ENCODE measurements around the gene CXCR1.
"Not testable (repeated sequence)": the region's sequence is repeated elsewhere in the genome, so short reads cannot be mapped to it uniquely, and the experiment has no call there.

Gene CXCR1

GRCh38 chr2:218180467-218181114 is 13.8 kb upstream of the CXCR1 start:
- ATAC-seq (replicated peaks) (no peak), DNase-seq (no peak)
- H3K27me3 Mint-ChIP-seq, result peaks cover 18% of the 10 kb centered on the region in 2 donors
- no peak overlapping the region for H3K4me3 Mint-ChIP-seq
- no peaks in the 10 kb centered on the region for H3K9me3 Mint-ChIP-seq
- no peaks in the 10 kb centered on the region for H3K4me1 Mint-ChIP-seq (ENCODE audit: low read depth in 2 of 2)
- no peaks in the 10 kb centered on the region for H3K36me3 Mint-ChIP-seq (ENCODE audit: insufficient read depth)
- H3K27ac Mint-ChIP-seq, result no peak overlapping the region

GRCh38 chr2:218179782-218180181 is 13.0 kb upstream of the CXCR1 start:
- H3K27ac Mint-ChIP-seq, result no peak overlapping the region
- H3K9me3 Mint-ChIP-seq, result no peaks in the 10 kb centered on the region
- no peaks in the 10 kb centered on the region for H3K36me3 Mint-ChIP-seq (ENCODE audit: insufficient read depth)
- no peak for DNase-seq
- no peaks in the 10 kb centered on the region for H3K4me1 Mint-ChIP-seq (ENCODE audit: low read depth in 2 of 2)
- H3K27me3 Mint-ChIP-seq, result peaks cover 18% of the 10 kb centered on the region in 2 donors
- no peak overlapping the region for H3K4me3 Mint-ChIP-seq
- ATAC-seq (replicated peaks), result no peak

GRCh38 chr2:218172845-218173244 is 6.1 kb upstream of the CXCR1 start:
- DNase-seq (no peak), ATAC-seq (replicated peaks) (no peak)
- H3K36me3 Mint-ChIP-seq (ENCODE audit: insufficient read depth), result no peaks in the 10 kb centered on the region
- peaks cover 8 to 10% of the 10 kb centered on the region in 2 donors for H3K4me1 Mint-ChIP-seq (ENCODE audit: low read depth in 2 of 2)
- peak overlapping the region in 1 of 2 donors; percentile 20 for H3K27ac Mint-ChIP-seq
- H3K4me3 Mint-ChIP-seq, result no peak overlapping the region
- peaks cover 17 to 31% of the 10 kb centered on the region in 2 donors for H3K27me3 Mint-ChIP-seq
- no peaks in the 10 kb centered on the region for H3K9me3 Mint-ChIP-seq

- not testable (repeated sequence) for ATAC-seq (replicated peaks); H3K36me3 Mint-ChIP-seq (ENCODE audit: insufficient read depth); H3K4me3 Mint-ChIP-seq; DNase-seq; H3K9me3 Mint-ChIP-seq; H3K27ac Mint-ChIP-seq
- H3K27me3 Mint-ChIP-seq, result peaks cover 13 to 25% of the 10 kb centered on the region in 2 donors
- peaks cover 14 to 19% of the 10 kb centered on the region in 2 donors for H3K4me1 Mint-ChIP-seq (ENCODE audit: low read depth in 2 of 2)
These were observed 5.0 kb upstream of the CXCR1 start for GRCh38 chr2:218171744-218172143.

- H3K9me3 Mint-ChIP-seq, result no peaks in the 10 kb centered on the region
- DNase-seq (no peak), ATAC-seq (replicated peaks) (no peak)
- H3K4me1 Mint-ChIP-seq (ENCODE audit: low read depth in 2 of 2), result peaks cover 25% of the 10 kb centered on the region in 2 donors
- no peak overlapping the region for H3K27ac Mint-ChIP-seq
- peaks cover 5% of the 10 kb centered on the region for H3K36me3 Mint-ChIP-seq (ENCODE audit: insufficient read depth)
- H3K27me3 Mint-ChIP-seq, result peaks cover 13 to 25% of the 10 kb centered on the region in 2 donors
- no peak overlapping the region for H3K4me3 Mint-ChIP-seq
These were observed 3.2 kb upstream of the CXCR1 start for GRCh38 chr2:218169757-218170546.

GRCh38 chr2:218168635-218169462 is 2.1 kb upstream of the CXCR1 start:
- ATAC-seq (replicated peaks), result peak; percentile 72
- H3K9me3 Mint-ChIP-seq, result no peaks in the 10 kb centered on the region
- DNase-seq, result peak; percentile 68 to 78 (median 77)
- peaks cover 5% of the 10 kb centered on the region for H3K36me3 Mint-ChIP-seq (ENCODE audit: insufficient read depth)
- H3K4me1 Mint-ChIP-seq (ENCODE audit: low read depth in 2 of 2), result peaks cover 25% of the 10 kb centered on the region in 2 donors
- peak overlapping the region in 1 of 2 donors; percentile 56 for H3K27ac Mint-ChIP-seq
- no peak overlapping the region for H3K4me3 Mint-ChIP-seq
- H3K27me3 Mint-ChIP-seq, result peaks cover 13 to 35% of the 10 kb centered on the region in 2 donors

GRCh38 chr2:218168016-218168415 is 1.3 kb upstream of the CXCR1 start:
- Mint-ChIP-seq H3K27ac (peak overlapping the region in 1 of 2 donors; percentile 88), H3K27me3 (peaks cover 13 to 40% of the 10 kb centered on the region in 2 donors), H3K4me1 (ENCODE audit: low read depth in 2 of 2) (peaks cover 25% of the 10 kb centered on the region in 2 donors), H3K4me3 (no peak overlapping the region), H3K36me3 (ENCODE audit: insufficient read depth) (peaks cover 5% of the 10 kb centered on the region), H3K9me3 (no peaks in the 10 kb centered on the region)
- DNase-seq, result no peak
- ATAC-seq (replicated peaks), result no peak

GRCh38 chr2:218162814-218163213 is 3.9 kb downstream of the CXCR1 start:
- H3K4me1 Mint-ChIP-seq (ENCODE audit: low read depth in 2 of 2), result peaks cover 14 to 17% of the 10 kb centered on the region in 2 donors
- H3K4me3 Mint-ChIP-seq, result no peak overlapping the region
- DNase-seq (no peak), ATAC-seq (replicated peaks) (no peak)
- no peaks in the 10 kb centered on the region for H3K9me3 Mint-ChIP-seq
- H3K36me3 Mint-ChIP-seq (ENCODE audit: insufficient read depth), result peaks cover 5% of the 10 kb centered on the region
- H3K27ac Mint-ChIP-seq, result no peak overlapping the region
- peaks cover 12 to 45% of the 10 kb centered on the region in 2 donors for H3K27me3 Mint-ChIP-seq

- Mint-ChIP-seq H3K4me1 (ENCODE audit: low read depth in 2 of 2) (peaks cover 5 to 11% of the 10 kb centered on the region in 2 donors), H3K27me3 (peaks cover 12 to 45% of the 10 kb centered on the region in 2 donors), H3K4me3 (no peak overlapping the region), H3K36me3 (ENCODE audit: insufficient read depth) (no peaks in the 10 kb centered on the region), H3K9me3 (no peaks in the 10 kb centered on the region), H3K27ac (peak overlapping the region; percentile 14 to 39)
- ATAC-seq (replicated peaks), result no peak
- DNase-seq, result no peak
These were observed 5.1 kb downstream of the CXCR1 start for GRCh38 chr2:218161644-218162043.

GRCh38 chr2:218155953-218156479 is 10.7 kb downstream of the CXCR1 start:
- Mint-ChIP-seq H3K27me3 (peaks cover 12 to 38% of the 10 kb centered on the region in 2 donors), H3K9me3 (no peaks in the 10 kb centered on the region), H3K4me1 (ENCODE audit: low read depth in 2 of 2) (no peaks in the 10 kb centered on the region), H3K36me3 (ENCODE audit: insufficient read depth) (no peaks in the 10 kb centered on the region), H3K4me3 (no peak overlapping the region), H3K27ac (no peak overlapping the region)
- ATAC-seq (replicated peaks), result no peak
- no peak for DNase-seq

GRCh38 chr2:218152777-218153176 is 14.0 kb downstream of the CXCR1 start:
- H3K4me3 Mint-ChIP-seq, result no peak overlapping the region
- H3K27ac Mint-ChIP-seq, result no peak overlapping the region
- peaks cover 23 to 42% of the 10 kb centered on the region in 2 donors for H3K27me3 Mint-ChIP-seq
- no peaks in the 10 kb centered on the region for H3K36me3 Mint-ChIP-seq (ENCODE audit: insufficient read depth)
- H3K9me3 Mint-ChIP-seq, result no peaks in the 10 kb centered on the region
- no peak for DNase-seq
- ATAC-seq (replicated peaks), result no peak
- no peaks in the 10 kb centered on the region for H3K4me1 Mint-ChIP-seq (ENCODE audit: low read depth in 2 of 2)

- ATAC-seq (replicated peaks), result no peak
- Mint-ChIP-seq H3K4me1 (ENCODE audit: low read depth in 2 of 2) (no peaks in the 10 kb centered on the region), H3K27ac (no peak overlapping the region), H3K36me3 (ENCODE audit: insufficient read depth) (no peaks in the 10 kb centered on the region), H3K27me3 (peaks cover 23 to 42% of the 10 kb centered on the region in 2 donors), H3K4me3 (no peak overlapping the region), H3K9me3 (no peaks in the 10 kb centered on the region)
- DNase-seq, result no peak
These were observed 14.6 kb downstream of the CXCR1 start for GRCh38 chr2:218152172-218152571.

GRCh38 chr2:218149848-218150440 is 16.8 kb downstream of the CXCR1 start:
- Mint-ChIP-seq H3K9me3 (no peaks in the 10 kb centered on the region), H3K36me3 (ENCODE audit: insufficient read depth) (no peaks in the 10 kb centered on the region), H3K27me3 (peaks cover 23 to 29% of the 10 kb centered on the region in 2 donors), H3K27ac (no peak overlapping the region), H3K4me1 (ENCODE audit: low read depth in 2 of 2) (no peaks in the 10 kb centered on the region), H3K4me3 (no peak overlapping the region)
- ATAC-seq (replicated peaks), result no peak
- no peak for DNase-seq
